Nephron (organoid): Measurements from ENCODE around the gene ARID5B.

Source experiments
- H3K27ac Mint-ChIP-seq, 3 experiments: 2 replicates each; pipeline ENCODE4 v1.8.0; 2020; ENCODE audit warnings: mixed read lengths in 3 of 3, mild to moderate bottlenecking in 2 of 3, moderate library complexity in 1 of 3
- H3K27me3 Mint-ChIP-seq: 2 replicates; pipeline ENCODE4 v1.8.0; 2021; ENCODE audit warnings: low read depth, mild to moderate bottlenecking, moderate library complexity, mixed read lengths
- H3K36me3 Mint-ChIP-seq: 2 replicates; pipeline ENCODE4 v1.8.0; 2020; ENCODE audit warnings: low read depth, mixed read lengths
- H3K4me1 Mint-ChIP-seq: 2 replicates; pipeline ENCODE4 v1.8.0; 2020; ENCODE audit warnings: mixed read lengths
- H3K4me3 Mint-ChIP-seq, 3 experiments: 2 replicates each; pipeline ENCODE4 v1.8.0; 2020; ENCODE audit warnings: mild to moderate bottlenecking in 3 of 3, mixed read lengths in 3 of 3, moderate library complexity in 2 of 3
- H3K9me3 Mint-ChIP-seq: 2 replicates; pipeline ENCODE4 v1.8.0; 2020; ENCODE audit warnings: mixed read lengths
- CTCF ChIP-seq, 3 experiments: fragments of 200-600 bp; sonication (generic); IDR thresholded peaks; one replicate each; pipeline ENCODE4 v1.5.0; 2021; ENCODE audit warnings: antibody characterized with exemption in 3 of 3; ENCODE audit not compliant: unreplicated experiment in 3 of 3

The ARID5B gene

GRCh38 chr10:62029401-62029800 lies 127.9 kb downstream of the ARID5B start:
- Mint-ChIP-seq H3K36me3 (peaks cover 25% of the 10 kb centered on the region), H3K9me3 (no peaks in the 10 kb centered on the region), H3K4me3 (no peak overlapping the region), H3K27me3 (no peaks in the 10 kb centered on the region), H3K4me1 (peaks cover 33% of the 10 kb centered on the region), H3K27ac (no peak overlapping the region)
- no peak for TF ChIP-seq CTCF (IDR thresholded peaks at IDR 0.05; ENCODE audit: unreplicated experiment in 3 of 3)

GRCh38 chr10:62031507-62031906 lies 130.0 kb downstream of the ARID5B start:
- Mint-ChIP-seq H3K4me3 (no peak overlapping the region), H3K4me1 (peaks cover 38% of the 10 kb centered on the region), H3K36me3 (peaks cover 25% of the 10 kb centered on the region), H3K27me3 (no peaks in the 10 kb centered on the region), H3K9me3 (no peaks in the 10 kb centered on the region), H3K27ac (no peak overlapping the region)
- no peak for TF ChIP-seq CTCF (IDR thresholded peaks at IDR 0.05; ENCODE audit: unreplicated experiment in 3 of 3)

GRCh38 chr10:62033125-62033524 lies 131.6 kb downstream of the ARID5B start:
- TF ChIP-seq CTCF (IDR thresholded peaks at IDR 0.05; ENCODE audit: unreplicated experiment in 3 of 3) = no peak
- no peaks in the 10 kb centered on the region for H3K9me3 Mint-ChIP-seq
- peaks cover 52% of the 10 kb centered on the region for H3K4me1 Mint-ChIP-seq
- peak overlapping the region in 2 of 3 experiments; percentile 3 to 45 for H3K27ac Mint-ChIP-seq
- peaks cover 19% of the 10 kb centered on the region for H3K36me3 Mint-ChIP-seq
- no peak overlapping the region for H3K4me3 Mint-ChIP-seq
- no peaks in the 10 kb centered on the region for H3K27me3 Mint-ChIP-seq

GRCh38 chr10:62034096-62034640 lies 132.7 kb downstream of the ARID5B start:
- Mint-ChIP-seq H3K4me3 (no peak overlapping the region), H3K4me1 (peaks cover 60% of the 10 kb centered on the region), H3K36me3 (peaks cover 11% of the 10 kb centered on the region), H3K9me3 (no peaks in the 10 kb centered on the region), H3K27ac (peak overlapping the region; percentile 41 to 53 (median 45)), H3K27me3 (no peaks in the 10 kb centered on the region)
- TF ChIP-seq CTCF (IDR thresholded peaks at IDR 0.05; ENCODE audit: unreplicated experiment in 3 of 3) = no peak

- H3K27ac Mint-ChIP-seq = peak overlapping the region; percentile 81 to 91 (median 90)
- no peak overlapping the region for H3K4me3 Mint-ChIP-seq
- H3K36me3 Mint-ChIP-seq = no peaks in the 10 kb centered on the region
- no peaks in the 10 kb centered on the region for H3K9me3 Mint-ChIP-seq
- no peak for TF ChIP-seq CTCF (IDR thresholded peaks at IDR 0.05; ENCODE audit: unreplicated experiment in 3 of 3)
- H3K4me1 Mint-ChIP-seq = peaks cover 80% of the 10 kb centered on the region
- H3K27me3 Mint-ChIP-seq = no peaks in the 10 kb centered on the region
Observed at GRCh38 chr10:62036186-62037081, 134.9 kb downstream of the ARID5B start.
